DMS114 treated with DMSO at 0.1 percent for 48 hours (cell line): ENCODE data around the gene NIM1K.
A peak's percentile ranks its signal among the peaks of the same experiment; 100 is the strongest.
"Not testable (repeated sequence)": the region's sequence is repeated elsewhere in the genome, so short reads cannot be mapped to it uniquely, and the experiment has no call there.

Experiments used
- DNase-seq: peaks from one replicate; lab custom pipeline; 2025; ENCODE audit not compliant: unreplicated experiment; lab: John Stamatoyannopoulos, UW

Gene NIM1K

GRCh38 chr5:43312699-43313034 is 120.6 kb downstream of the NIM1K start:
- DNase-seq: peak; percentile 7

- peak; percentile 98 for DNase-seq
Observed at GRCh38 chr5:43313035-43313853, 121.2 kb downstream of the NIM1K start, which contains the start of gene HMGCS1. Gene HMGCS1 (minus strand): TSS chr5:43313412. CDS start chr5:43298965, 14,447 bp downstream.

DNA sequence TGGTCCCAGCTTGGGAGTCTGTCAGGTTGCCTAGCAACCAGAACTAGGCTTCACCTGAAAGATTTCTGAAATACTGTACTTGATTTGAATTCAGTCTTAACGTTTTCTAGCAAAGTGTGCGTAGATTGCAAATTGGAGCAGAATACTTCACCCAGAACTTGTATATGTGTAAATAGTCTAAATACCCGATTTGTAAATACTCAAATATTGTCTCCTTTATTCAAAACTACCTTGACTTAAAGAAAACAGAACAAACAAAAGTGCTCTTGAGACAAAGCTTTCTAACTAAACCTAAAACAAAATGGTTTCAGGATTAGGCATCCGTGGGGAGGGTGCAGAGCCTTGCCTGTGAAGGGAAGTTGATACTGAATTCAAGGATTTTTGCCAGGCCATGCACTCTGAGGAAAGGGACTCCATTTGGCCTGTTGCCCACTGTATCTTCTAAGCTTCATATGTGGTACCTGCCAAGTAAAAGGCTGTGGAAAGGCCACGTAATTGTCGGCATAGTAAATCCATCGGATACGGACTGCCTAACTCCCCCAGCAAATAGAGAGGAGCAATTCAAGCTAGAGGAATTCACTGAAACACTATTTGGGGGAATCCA is 121.9 kb downstream of the NIM1K start:
- DNase-seq: no peak

DNA sequence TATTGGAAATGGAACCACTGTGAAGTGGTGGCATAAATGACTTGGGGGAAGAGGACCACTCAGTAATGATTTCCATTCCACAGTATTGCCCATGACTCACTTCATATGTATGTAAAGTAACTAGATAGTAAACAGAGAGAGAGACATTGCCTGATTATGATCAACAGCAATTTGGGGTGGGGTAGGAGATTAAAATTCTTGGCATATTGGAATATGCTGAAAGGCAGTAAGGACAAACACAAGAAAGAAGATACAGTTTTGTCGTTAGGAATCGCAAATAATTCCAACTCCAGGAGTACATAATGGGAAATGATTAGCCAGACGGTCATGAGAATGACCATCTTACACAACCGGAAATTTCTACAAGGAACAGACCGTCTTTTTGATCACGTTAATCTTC is 122.7 kb downstream of the NIM1K start:
- DNase-seq: no peak

GRCh38 chr5:43315263-43315662 is 123.2 kb downstream of the NIM1K start:
- no peak for DNase-seq

GRCh38 chr5:43315682-43316081 is 123.7 kb downstream of the NIM1K start:
- DNase-seq: no peak

GRCh38 chr5:43316421-43316820 is 124.4 kb downstream of the NIM1K start:
- DNase-seq: no peak

DNA sequence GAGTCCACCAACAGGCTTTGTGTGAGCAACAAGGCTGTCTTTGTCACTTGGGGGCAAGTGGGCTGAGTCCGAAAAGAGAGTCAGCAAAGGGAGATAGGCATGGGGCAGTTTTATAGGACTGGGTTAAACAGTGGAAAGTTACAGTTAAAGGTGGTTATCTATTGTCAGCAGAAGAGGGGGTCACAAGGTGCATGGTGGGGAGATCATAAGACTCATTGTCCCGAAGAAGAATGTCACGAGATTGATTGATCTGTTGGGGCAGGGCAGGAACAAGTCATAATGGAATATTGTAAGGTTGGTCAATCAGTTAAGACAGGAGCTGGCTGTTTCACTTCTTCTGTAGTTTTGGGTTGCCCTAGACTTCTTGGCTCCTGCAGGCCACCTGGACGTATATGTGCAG is 128.8 kb downstream of the NIM1K start:
- DNase-seq: no peak

DNA sequence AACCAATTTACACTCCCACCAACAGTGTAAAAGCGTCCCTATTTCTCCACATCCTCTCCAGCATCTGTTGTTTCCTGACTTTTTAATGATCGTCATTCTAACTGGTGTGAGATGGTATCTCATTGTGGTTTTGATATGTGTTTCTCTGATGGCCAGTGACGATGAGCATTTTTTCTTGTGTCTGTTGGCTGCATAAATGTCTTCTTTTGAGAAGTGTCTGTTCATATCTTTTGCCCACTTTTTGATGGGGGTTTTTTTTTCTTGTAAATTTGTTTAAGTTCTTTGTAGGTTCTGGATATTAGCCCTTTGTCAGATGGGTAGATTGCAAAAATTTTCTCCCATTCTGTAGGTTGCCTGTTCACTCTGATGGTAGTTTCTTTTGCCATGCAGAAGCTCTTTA is 131.5 kb downstream of the NIM1K start:
- DNase-seq: not testable (repeated sequence)

DNA sequence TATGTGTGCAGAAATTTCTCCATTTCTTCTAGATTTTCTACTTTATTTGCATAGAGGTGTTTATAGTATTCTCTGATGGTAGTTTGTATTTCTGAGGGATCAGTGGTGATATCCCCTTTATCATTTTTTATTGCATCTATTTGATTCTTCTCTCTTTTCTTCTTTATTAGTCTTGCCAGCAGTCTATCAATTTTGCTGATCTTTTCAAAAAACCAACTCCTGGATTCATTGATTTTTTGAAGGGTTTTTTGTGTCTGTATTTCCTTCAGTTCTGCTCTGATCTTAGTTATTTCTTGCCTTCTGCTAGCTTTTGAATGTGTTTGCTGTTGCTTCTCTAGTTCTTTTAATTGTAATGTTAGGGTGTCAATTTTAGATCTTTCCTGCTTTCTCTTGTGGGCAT is 133.6 kb downstream of the NIM1K start:
- DNase-seq: not testable (repeated sequence)
